Measurements from ENCODE around the gene KIT. TPM values are rescaled to one million over a fixed set of nuclear protein-coding genes. Genes with fewer than 3 reads are reported as not detected.

The KIT gene
- total RNA-seq, 4 donors from 2014 or later, result 43.0 to 81.3 (median 59.3) TPM

DNA sequence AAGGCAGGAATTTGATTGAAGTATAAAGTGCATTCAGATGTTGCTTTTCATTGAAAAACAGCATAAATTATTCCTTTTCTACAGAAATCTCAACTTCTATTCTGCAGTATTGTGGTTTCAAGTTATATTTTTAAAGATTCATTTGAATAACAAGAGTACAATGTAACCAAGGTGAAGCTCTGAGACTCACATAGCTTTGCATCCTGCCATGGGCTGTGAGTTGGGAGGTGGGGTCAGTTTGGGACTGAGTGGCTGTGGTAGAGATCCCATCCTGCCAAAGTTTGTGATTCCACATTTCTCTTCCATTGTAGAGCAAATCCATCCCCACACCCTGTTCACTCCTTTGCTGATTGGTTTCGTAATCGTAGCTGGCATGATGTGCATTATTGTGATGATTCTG, 69.2 kb downstream of the KIT start:
- DNase-seq (ENCODE audit: extremely low spot score), result no peak
- H3K27ac ChIP-seq (replicated peaks in 1 of 4), result no peak overlapping the region
- H3K4me1 ChIP-seq, result peaks cover 0 to 6% (median 3%) of the 10 kb centered on the region in 4 donors
- intact Hi-C loops (cut with DNase I), result no loop called here
- no peak for TF ChIP-seq EP300 (IDR thresholded peaks at IDR 0.05)
- TF ChIP-seq, protein P1, sequence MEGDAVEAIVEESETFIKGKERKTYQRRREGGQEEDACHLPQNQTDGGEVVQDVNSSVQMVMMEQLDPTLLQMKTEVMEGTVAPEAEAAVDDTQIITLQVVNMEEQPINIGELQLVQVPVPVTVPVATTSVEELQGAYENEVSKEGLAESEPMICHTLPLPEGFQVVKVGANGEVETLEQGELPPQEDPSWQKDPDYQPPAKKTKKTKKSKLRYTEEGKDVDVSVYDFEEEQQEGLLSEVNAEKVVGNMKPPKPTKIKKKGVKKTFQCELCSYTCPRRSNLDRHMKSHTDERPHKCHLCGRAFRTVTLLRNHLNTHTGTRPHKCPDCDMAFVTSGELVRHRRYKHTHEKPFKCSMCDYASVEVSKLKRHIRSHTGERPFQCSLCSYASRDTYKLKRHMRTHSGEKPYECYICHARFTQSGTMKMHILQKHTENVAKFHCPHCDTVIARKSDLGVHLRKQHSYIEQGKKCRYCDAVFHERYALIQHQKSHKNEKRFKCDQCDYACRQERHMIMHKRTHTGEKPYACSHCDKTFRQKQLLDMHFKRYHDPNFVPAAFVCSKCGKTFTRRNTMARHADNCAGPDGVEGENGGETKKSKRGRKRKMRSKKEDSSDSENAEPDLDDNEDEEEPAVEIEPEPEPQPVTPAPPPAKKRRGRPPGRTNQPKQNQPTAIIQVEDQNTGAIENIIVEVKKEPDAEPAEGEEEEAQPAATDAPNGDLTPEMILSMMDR (IDR thresholded peaks at IDR 0.05), result no peak
- no peak for TF ChIP-seq POLR2AphosphoS5 (IDR thresholded peaks at IDR 0.05)
- TF ChIP-seq POLR2A (IDR thresholded peaks at IDR 0.05; ENCODE audit: low read depth), result no peak
- H3K9me3 ChIP-seq, result no peaks in the 10 kb centered on the region
- H3K27me3 ChIP-seq, result no peaks in the 10 kb centered on the region
- no peaks in the 10 kb centered on the region for H3K36me3 ChIP-seq
- WGBS, result 97% methylated on average over 2 of the region's 2 CpGs
- H3K4me3 ChIP-seq, result no peak overlapping the region

DNA sequence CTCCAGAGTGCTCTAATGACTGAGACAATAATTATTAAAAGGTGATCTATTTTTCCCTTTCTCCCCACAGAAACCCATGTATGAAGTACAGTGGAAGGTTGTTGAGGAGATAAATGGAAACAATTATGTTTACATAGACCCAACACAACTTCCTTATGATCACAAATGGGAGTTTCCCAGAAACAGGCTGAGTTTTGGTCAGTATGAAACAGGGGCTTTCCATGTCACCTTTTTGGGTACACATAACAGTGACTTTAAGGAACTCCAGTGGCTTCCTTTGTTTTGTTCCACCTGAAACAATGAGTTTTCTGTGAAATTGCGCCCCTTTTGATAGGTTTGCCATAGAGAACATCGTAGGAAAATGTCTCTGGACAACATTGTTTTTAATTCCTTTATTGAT, 69.6 kb downstream of the KIT start:
- 70% methylated on average over 2 of the region's 2 CpGs for WGBS
- intact Hi-C loops (cut with DNase I), result no loop called here
- no peak for TF ChIP-seq POLR2A (IDR thresholded peaks at IDR 0.05; ENCODE audit: low read depth)
- TF ChIP-seq, protein P1 (IDR thresholded peaks at IDR 0.05), result no peak
- no peak for TF ChIP-seq POLR2AphosphoS5 (IDR thresholded peaks at IDR 0.05)
- no peak for TF ChIP-seq EP300 (IDR thresholded peaks at IDR 0.05)

DNA sequence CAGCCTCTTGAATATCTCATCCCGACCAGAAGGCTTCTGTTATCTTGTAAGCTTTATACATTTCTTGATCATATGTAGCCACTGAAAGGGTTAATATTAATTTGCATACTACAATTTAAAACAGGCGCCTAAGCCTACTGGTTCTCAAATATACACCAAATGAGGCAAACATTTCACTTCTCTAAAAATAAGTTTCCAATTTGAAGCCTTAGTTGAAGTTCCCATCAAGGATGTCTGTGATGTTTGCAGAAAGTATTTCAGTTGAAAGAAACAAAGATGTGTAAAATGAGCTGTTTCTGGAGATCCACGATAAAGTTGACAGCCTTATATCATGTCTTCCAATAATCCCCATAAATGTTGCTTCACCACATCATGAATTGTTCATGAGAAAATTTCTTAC, 70.6 kb downstream of the KIT start:
- TF ChIP-seq EP300 (IDR thresholded peaks at IDR 0.05) (no peak), POLR2A (IDR thresholded peaks at IDR 0.05; ENCODE audit: low read depth) (no peak), POLR2AphosphoS5 (IDR thresholded peaks at IDR 0.05) (no peak)
- TF ChIP-seq, protein P1 (IDR thresholded peaks at IDR 0.05), result no peak
- no peak overlapping the region for H3K4me3 ChIP-seq
- no peaks in the 10 kb centered on the region for H3K9me3 ChIP-seq
- no peak for DNase-seq (ENCODE audit: extremely low spot score)
- intact Hi-C loops (cut with DNase I), result no loop called here
- WGBS, result 58% methylated on average over 3 of the region's 3 CpGs
- no peaks in the 10 kb centered on the region for H3K27me3 ChIP-seq
- no peak overlapping the region for H3K27ac ChIP-seq (replicated peaks in 1 of 4)
- no peaks in the 10 kb centered on the region for H3K36me3 ChIP-seq
- H3K4me1 ChIP-seq, result peaks cover 0 to 14% (median 7%) of the 10 kb centered on the region in 4 donors

More for the DNA sequence above, 69.6 kb downstream of the KIT start:
- Histone ChIP-seq H3K27ac (replicated peaks in 1 of 4) (no peak overlapping the region), H3K27me3 (no peaks in the 10 kb centered on the region), H3K9me3 (no peaks in the 10 kb centered on the region), H3K4me3 (no peak overlapping the region), H3K4me1 (peaks cover 0 to 11% (median 5%) of the 10 kb centered on the region in 4 donors), H3K36me3 (no peaks in the 10 kb centered on the region)
- no peak for DNase-seq (ENCODE audit: extremely low spot score)

DNA sequence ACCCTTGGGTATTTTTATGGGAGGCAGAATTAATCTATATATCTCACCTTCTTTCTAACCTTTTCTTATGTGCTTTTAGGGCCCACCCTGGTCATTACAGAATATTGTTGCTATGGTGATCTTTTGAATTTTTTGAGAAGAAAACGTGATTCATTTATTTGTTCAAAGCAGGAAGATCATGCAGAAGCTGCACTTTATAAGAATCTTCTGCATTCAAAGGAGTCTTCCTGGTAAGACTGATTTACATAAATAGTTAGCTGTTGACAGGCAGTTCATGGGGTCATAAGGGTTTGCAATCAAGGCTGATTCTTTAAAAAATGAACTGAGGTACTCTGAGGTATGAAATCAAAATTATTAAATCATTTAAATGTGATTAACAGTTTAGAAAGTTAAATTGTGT, 71.5 kb downstream of the KIT start:
- TF ChIP-seq POLR2AphosphoS5 (IDR thresholded peaks at IDR 0.05) (no peak), EP300 (IDR thresholded peaks at IDR 0.05) (no peak), POLR2A (IDR thresholded peaks at IDR 0.05; ENCODE audit: low read depth) (no peak)
- TF ChIP-seq, protein P1 (IDR thresholded peaks at IDR 0.05), result no peak
- DNase-seq (ENCODE audit: extremely low spot score), result no peak
- H3K4me3 ChIP-seq, result no peak overlapping the region
- H3K4me1 ChIP-seq, result peaks cover 0 to 14% (median 7%) of the 10 kb centered on the region in 4 donors
- intact Hi-C loops (cut with DNase I), result no loop called here
- H3K27me3 ChIP-seq, result no peaks in the 10 kb centered on the region
- H3K36me3 ChIP-seq, result no peaks in the 10 kb centered on the region
- H3K9me3 ChIP-seq, result no peaks in the 10 kb centered on the region
- no peak overlapping the region for H3K27ac ChIP-seq (replicated peaks in 1 of 4)
- 62% methylated on average over 1 of the region's 1 CpG for WGBS

DNA sequence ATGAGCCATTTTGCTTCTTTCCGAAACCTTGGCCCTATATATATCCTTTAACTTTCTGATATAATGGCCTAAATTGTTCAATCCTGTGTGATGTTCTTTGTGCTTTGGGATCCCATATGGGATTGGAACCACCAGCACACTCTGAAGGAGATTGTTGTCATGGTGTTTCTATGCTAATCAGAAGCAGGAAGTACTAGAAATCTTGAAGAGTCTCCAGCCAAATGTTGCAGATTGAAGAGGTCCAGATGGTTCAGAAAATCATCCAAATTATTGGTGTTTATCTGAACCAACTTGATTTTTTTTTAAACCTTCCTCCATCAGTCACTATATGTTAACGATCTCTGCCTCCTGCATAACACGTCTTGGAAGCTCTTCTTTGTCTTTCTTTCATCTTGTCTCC, 72.8 kb downstream of the KIT start:
- Histone ChIP-seq H3K9me3 (no peaks in the 10 kb centered on the region), H3K4me3 (no peak overlapping the region), H3K36me3 (no peaks in the 10 kb centered on the region), H3K4me1 (peaks cover 0 to 14% (median 7%) of the 10 kb centered on the region in 4 donors), H3K27ac (replicated peaks in 1 of 4) (no peak overlapping the region), H3K27me3 (no peaks in the 10 kb centered on the region)
- 80% methylated on average over 3 of the region's 3 CpGs for WGBS
- TF ChIP-seq POLR2AphosphoS5 (IDR thresholded peaks at IDR 0.05), result no peak
- no peak for TF ChIP-seq EP300 (IDR thresholded peaks at IDR 0.05)
- TF ChIP-seq, protein P1 (IDR thresholded peaks at IDR 0.05), result no peak
- no peak for TF ChIP-seq POLR2A (IDR thresholded peaks at IDR 0.05; ENCODE audit: low read depth)
- DNase-seq (ENCODE audit: extremely low spot score), result no peak
- intact Hi-C loops (cut with DNase I), result no loop called here
